ENCODE data around the gene TAB2.

DNA sequence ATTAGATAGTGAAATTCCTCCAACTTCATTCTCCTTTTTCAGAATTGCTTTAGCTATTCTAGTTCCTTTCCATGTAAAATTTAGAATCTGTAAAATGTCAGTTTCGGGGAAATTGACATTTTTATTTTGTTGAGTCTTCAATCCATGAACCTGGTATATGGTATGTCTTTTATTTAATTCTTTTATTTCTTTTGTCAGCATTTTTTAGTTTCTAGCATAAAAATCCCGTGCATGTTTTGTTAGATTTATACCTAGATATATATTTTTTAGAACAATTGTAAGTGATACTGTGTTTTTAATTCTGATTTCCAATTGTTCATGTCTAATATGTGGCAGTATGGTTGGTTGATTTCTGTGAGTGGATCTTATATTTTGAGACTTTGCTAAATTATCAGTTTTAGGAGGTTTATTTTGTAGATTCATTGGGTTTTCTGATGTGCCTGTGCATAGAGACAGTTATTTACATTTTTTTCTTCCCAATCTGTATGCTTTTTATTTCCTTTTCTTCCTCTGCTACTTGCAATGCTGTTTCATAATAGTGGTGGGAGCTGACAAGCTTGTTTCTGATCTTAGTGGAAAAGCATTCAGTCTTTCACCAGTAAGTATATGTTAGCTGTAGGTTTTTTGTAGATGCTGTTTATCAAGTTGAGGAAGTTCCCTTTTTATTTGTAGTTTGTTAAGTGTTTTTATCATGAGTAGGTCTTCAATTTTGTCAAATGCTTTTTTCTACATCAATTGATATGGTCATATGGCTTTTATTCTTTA, 13.7 kb downstream of the TAB2 start:
- TF ChIP-seq ZNF134 (CRISPR knock-in tag; conservative IDR thresholded peaks at IDR 0.05) = no peak
- TF ChIP-seq, protein P1, sequence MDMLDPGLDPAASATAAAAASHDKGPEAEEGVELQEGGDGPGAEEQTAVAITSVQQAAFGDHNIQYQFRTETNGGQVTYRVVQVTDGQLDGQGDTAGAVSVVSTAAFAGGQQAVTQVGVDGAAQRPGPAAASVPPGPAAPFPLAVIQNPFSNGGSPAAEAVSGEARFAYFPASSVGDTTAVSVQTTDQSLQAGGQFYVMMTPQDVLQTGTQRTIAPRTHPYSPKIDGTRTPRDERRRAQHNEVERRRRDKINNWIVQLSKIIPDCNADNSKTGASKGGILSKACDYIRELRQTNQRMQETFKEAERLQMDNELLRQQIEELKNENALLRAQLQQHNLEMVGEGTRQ (CRISPR knock-in tag; IDR thresholded peaks at IDR 0.05) = no peak
- TF ChIP-seq HNRNPUL1 (IDR thresholded peaks at IDR 0.05; ENCODE audit: low read length) = no peak
- TF ChIP-seq TOE1 (IDR thresholded peaks at IDR 0.05; ENCODE audit: borderline replicate concordance) = no peak
- TF ChIP-seq TOE1 (CRISPR knock-in tag; IDR thresholded peaks at IDR 0.05; ENCODE audit: borderline replicate concordance, low read depth) = no peak
- TF ChIP-seq, protein P2, sequence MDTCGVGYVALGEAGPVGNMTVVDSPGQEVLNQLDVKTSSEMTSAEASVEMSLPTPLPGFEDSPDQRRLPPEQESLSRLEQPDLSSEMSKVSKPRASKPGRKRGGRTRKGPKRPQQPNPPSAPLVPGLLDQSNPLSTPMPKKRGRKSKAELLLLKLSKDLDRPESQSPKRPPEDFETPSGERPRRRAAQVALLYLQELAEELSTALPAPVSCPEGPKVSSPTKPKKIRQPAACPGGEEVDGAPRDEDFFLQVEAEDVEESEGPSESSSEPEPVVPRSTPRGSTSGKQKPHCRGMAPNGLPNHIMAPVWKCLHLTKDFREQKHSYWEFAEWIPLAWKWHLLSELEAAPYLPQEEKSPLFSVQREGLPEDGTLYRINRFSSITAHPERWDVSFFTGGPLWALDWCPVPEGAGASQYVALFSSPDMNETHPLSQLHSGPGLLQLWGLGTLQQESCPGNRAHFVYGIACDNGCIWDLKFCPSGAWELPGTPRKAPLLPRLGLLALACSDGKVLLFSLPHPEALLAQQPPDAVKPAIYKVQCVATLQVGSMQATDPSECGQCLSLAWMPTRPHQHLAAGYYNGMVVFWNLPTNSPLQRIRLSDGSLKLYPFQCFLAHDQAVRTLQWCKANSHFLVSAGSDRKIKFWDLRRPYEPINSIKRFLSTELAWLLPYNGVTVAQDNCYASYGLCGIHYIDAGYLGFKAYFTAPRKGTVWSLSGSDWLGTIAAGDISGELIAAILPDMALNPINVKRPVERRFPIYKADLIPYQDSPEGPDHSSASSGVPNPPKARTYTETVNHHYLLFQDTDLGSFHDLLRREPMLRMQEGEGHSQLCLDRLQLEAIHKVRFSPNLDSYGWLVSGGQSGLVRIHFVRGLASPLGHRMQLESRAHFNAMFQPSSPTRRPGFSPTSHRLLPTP (IDR thresholded peaks at IDR 0.05; ENCODE audit: borderline replicate concordance, extremely low read depth, insufficient read length) = no peak
